Stomach (tissue), 9 donors: ENCODE measurements around the gene SPAG7. TPM values are rescaled to one million over a fixed set of nuclear protein-coding genes. Genes with fewer than 3 reads are reported as not detected.
A peak's percentile ranks its signal among the peaks of the same experiment; 100 is the strongest.

Experiments used
- DNase-seq, 2 donors: peaks; one replicate each; pipeline versions ENCODE4 v3.0.0 to v3.0.0-alpha.2; 2013 to 2019
- H3K27ac ChIP-seq, 5 donors: fragments of 200-600 bp in 4 of 5; sonication (generic) in 4 of 5; one replicate each; pipeline ENCODE4 v1.5.1; 2013 to 2019; ENCODE audit warnings: mild to moderate bottlenecking in 1 of 5, moderate library complexity in 1 of 5
- H3K27me3 ChIP-seq, 3 donors: fragments of 200-600 bp; sonication (generic); one replicate each; pipeline ENCODE4 v1.5.1; 2017 to 2019; ENCODE audit warnings: mixed run types in 1 of 3
- H3K36me3 ChIP-seq, 4 donors: fragments of 200-600 bp; sonication (generic); 1 replicate in 3 of 4; 2 replicates in 1 of 4; pipeline ENCODE4 v1.5.1; 2016 to 2019
- H3K4me1 ChIP-seq, 4 donors: fragments of 200-600 bp; sonication (generic); one replicate each; pipeline ENCODE4 v1.5.1; 2016 to 2019
- H3K4me3 ChIP-seq, 4 donors: fragments of 200-600 bp; sonication (generic) in 3 of 4; one replicate each; pipeline ENCODE4 v1.5.1; 2016 to 2019; ENCODE audit warnings: mild to moderate bottlenecking in 1 of 4
- H3K9me3 ChIP-seq, 4 donors: fragments of 200-600 bp; sonication (generic); one replicate each; pipeline ENCODE4 v1.5.1; 2016 to 2019
- CTCF ChIP-seq, 7 experiments: fragments of 450-650 bp in 4 of 7; fragments of 200-600 bp in 3 of 7; sonication (generic) in 3 of 7; IDR thresholded peaks; one replicate each; pipeline ENCODE4 v1.5.1; 2016 to 2019; ENCODE audit warnings: antibody characterized with exemption in 7 of 7, control low read depth in 2 of 7, mild to moderate bottlenecking in 1 of 7
- EP300 ChIP-seq: sonication (generic); formaldehyde crosslinking; IDR thresholded peaks from one replicate; pipeline ENCODE4 v1.6.1; 2017; ENCODE audit warnings: antibody characterized with exemption
- POLR2A ChIP-seq, 4 donors: fragments of 450-650 bp; IDR thresholded peaks; one replicate each; pipeline ENCODE4 v1.6.1; 2016; ENCODE audit warnings: antibody characterized with exemption in 4 of 4, control low read depth in 2 of 4, mild to moderate bottlenecking in 1 of 4, moderate library complexity in 1 of 4
- POLR2AphosphoS5 ChIP-seq, 3 donors: sonication (generic); formaldehyde crosslinking; IDR thresholded peaks; one replicate each; pipeline ENCODE4 v1.6.1; 2016; ENCODE audit warnings: antibody characterized with exemption in 3 of 3
- WGBS, 5 donors: extraction: QIAGEN DNeasy Blood & Tissue Kit in 3 of 5; methylation state at CpG; one replicate each; pipeline versions ENCODE4 v1.1.5 to v1.1.7; 2013 to 2018; 5-methylcytosine and 5-hydroxymethylcytosine counted together
- intact Hi-C: fragments of 100-400 bp; cut with DNase I; formaldehyde crosslinking; loops from one replicate; pipeline ENCODE4 v1.15.1; 2023; ENCODE audit warnings: low total_unique reads
- polyA plus RNA-seq, 3 donors: library from polyadenylated mRNA; stranded (reverse); fragments of 200-250 nt; gene quantifications; one replicate each; pipeline ENCODE4 v1.2.3, GENCODE V29; 2013
- total RNA-seq, 5 donors: library from RNA; depleted of rRNA; stranded (reverse); fragments of >200 nt; gene quantifications; one replicate each; pipeline versions ENCODE4 v1.1.0 to v1.2.3, GENCODE V29; 2014 to 2016
- donor health status: healthy with polysubstance abuse.
- donor health status: Bipolar disorder and iron deficiency.
- donor health status: healthy.

SPAG7 gene
- total and polyA plus RNA-seq, 8 donors = 17.5 to 133 (median 67.0) TPM

GRCh38 chr17:4969551-4970173 is 2.0 kb upstream of the SPAG7 start:
- Histone ChIP-seq H3K4me1 (peaks cover 28 to 65% (median 39%) of the 10 kb centered on the region in 4 donors), H3K4me3 (peak overlapping the region in 1 of 4 donors; percentile 64), H3K27ac (peak overlapping the region; percentile 3 to 97 (median 93)), H3K27me3 (no peaks in the 10 kb centered on the region), H3K9me3 (no peaks in the 10 kb centered on the region), H3K36me3 (peaks cover 32 to 58% (median 56%) of the 10 kb centered on the region in 4 donors)
- 73 to 84% (median 77%) methylated on average over 14 to 16 of the region's 16 CpGs for WGBS, 5 donors
- intact Hi-C loops = loop anchor here (10.0 kb wide), 2 partner anchors 65 to 95 kb away; partner anchors contain the start of gene CHRNE
- no peak for TF ChIP-seq EP300
- no peak for TF ChIP-seq POLR2AphosphoS5 (IDR thresholded peaks at IDR 0.05)
- no peak for TF ChIP-seq POLR2A (IDR thresholded peaks at IDR 0.05)
- no peak for TF ChIP-seq CTCF (IDR thresholded peaks at IDR 0.05)
- DNase-seq = no peak

- DNase-seq = no peak
- TF ChIP-seq POLR2AphosphoS5 (IDR thresholded peaks at IDR 0.05) = peak; percentile 9 to 54 (median 18)
- TF ChIP-seq EP300 = no peak
- H3K27me3 ChIP-seq = no peaks in the 10 kb centered on the region
- H3K4me1 ChIP-seq = peaks cover 28 to 60% (median 39%) of the 10 kb centered on the region in 4 donors
- H3K27ac ChIP-seq = peak overlapping the region; percentile 93 to 97 (median 94)
- WGBS, 5 donors = 59 to 77% (median 71%) methylated on average over 15 of the region's 15 CpGs
- intact Hi-C loops = no loop called here
- peaks cover 30 to 53% (median 50%) of the 10 kb centered on the region in 4 donors for H3K36me3 ChIP-seq
- no peaks in the 10 kb centered on the region for H3K9me3 ChIP-seq
- H3K4me3 ChIP-seq = peak overlapping the region; percentile 64 to 74 (median 66)
Observed at GRCh38 chr17:4969047-4969550, 1.5 kb upstream of the SPAG7 start.

GRCh38 chr17:4968486-4969046 is 949 bp upstream of the SPAG7 start:
- TF ChIP-seq CTCF (IDR thresholded peaks at IDR 0.05) (no peak), POLR2A (IDR thresholded peaks at IDR 0.05) (no peak), EP300 (no peak), POLR2AphosphoS5 (IDR thresholded peaks at IDR 0.05) (no peak)

GRCh38 chr17:4966844-4967538 is 626 bp downstream of the SPAG7 start:
- Histone ChIP-seq H3K9me3 (no peaks in the 10 kb centered on the region), H3K36me3 (peaks cover 10 to 32% (median 29%) of the 10 kb centered on the region in 4 donors), H3K27ac (peak overlapping the region; percentile 93 to 97 (median 94)), H3K4me1 (peaks cover 28 to 46% (median 39%) of the 10 kb centered on the region in 4 donors), H3K27me3 (no peaks in the 10 kb centered on the region), H3K4me3 (peak overlapping the region; percentile 64 to 74 (median 66))
- DNase-seq = peak; percentile 98 to 100
- TF ChIP-seq POLR2A (IDR thresholded peaks at IDR 0.05) = no peak
- TF ChIP-seq POLR2AphosphoS5 (IDR thresholded peaks at IDR 0.05) = peak in 1 of 3 donors; percentile 45
- no peak for TF ChIP-seq CTCF (IDR thresholded peaks at IDR 0.05)
- 0 to 1% (median 0%) methylated on average over 27 to 42 of the region's 42 CpGs for WGBS, 5 donors
- intact Hi-C loops = no loop called here

More at GRCh38 chr17:4968486-4969046, 949 bp upstream of the SPAG7 start:
- Histone ChIP-seq H3K36me3 (peaks cover 25 to 47% (median 45%) of the 10 kb centered on the region in 4 donors), H3K4me1 (peaks cover 28 to 55% (median 39%) of the 10 kb centered on the region in 4 donors), H3K9me3 (no peaks in the 10 kb centered on the region), H3K27me3 (no peaks in the 10 kb centered on the region), H3K4me3 (peak overlapping the region; percentile 64 to 74 (median 66)), H3K27ac (peak overlapping the region; percentile 93 to 97 (median 94))
- 21 to 30% (median 27%) methylated on average over 22 to 23 of the region's 23 CpGs for WGBS, 5 donors
- intact Hi-C loops = no loop called here
- peak in 1 of 2 donors; percentile 54 for DNase-seq
